Putamen (tissue), 1 donor: ENCODE measurements around the gene EPN1.
"Not testable (repeated sequence)": the region's sequence is repeated elsewhere in the genome, so short reads cannot be mapped to it uniquely, and the experiment has no call there.

Experiments used
- DNase-seq: peaks from one replicate; pipeline ENCODE4 v3.0.0-alpha.2; 2016; ENCODE audit warnings: low spot score

EPN1 gene

DNA sequence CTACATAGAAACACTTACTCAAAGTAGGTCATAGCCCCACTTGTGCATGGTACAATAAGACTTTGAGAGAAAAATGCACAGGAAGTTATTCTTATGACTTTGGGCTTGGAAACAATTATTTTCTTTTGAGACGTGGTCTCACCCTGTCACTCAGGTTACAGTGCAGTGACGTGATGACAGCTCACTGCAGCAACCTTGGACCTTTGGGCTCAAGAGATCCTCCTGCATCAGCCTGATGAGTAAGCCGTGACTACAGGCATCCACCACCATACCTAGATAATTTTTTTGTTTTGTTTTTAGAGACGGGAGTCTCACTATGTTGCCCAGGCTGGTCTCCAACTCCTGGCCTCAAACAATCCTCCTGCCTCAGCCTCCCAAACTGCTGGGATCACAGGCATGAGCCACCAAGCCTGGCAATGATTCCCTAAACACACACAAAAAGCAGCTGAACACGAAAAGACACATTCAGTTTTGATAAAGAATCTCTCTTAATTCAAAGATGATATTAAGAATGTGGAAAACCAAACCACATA is 45.3 kb downstream of the EPN1 start:
- no peak for DNase-seq

DNA sequence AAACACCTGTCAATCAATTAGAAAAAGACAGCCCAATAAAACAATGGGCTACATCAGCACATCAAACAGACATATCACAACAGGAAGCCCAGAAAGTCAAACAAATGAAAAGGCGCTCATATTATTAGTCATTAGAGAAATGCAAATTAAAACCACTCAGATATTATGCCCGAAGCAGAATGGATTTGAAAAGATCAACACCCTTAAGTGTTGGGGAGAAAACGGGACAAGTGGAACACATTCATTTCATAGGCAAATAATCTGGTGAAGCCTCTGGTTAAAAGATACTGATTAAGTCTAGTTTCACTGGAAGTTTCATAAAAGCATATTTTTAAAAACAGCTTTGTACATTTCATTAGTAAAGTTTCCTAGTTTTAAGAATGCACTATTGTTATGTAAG is 45.8 kb downstream of the EPN1 start:
- no peak for DNase-seq

DNA sequence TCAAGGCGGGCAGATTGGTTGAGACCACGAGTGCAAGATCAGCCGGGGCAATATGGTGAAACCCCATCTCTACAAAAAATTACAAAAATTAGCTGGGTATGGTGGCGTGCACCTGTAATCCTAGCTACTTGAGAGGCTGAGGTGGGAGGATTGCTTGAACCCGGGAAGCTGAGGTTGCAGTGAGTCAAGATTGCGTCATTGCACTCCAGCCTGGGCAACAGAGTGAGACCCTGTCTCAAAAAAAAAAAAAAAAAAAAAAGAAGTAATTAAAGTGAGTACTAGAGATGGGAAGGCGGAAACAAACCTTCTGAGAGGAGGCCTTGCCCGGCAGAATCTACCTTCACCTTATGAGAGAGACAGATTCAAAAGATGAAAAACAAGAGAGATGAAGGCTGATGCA is 48.5 kb downstream of the EPN1 start:
- DNase-seq, result no peak

DNA sequence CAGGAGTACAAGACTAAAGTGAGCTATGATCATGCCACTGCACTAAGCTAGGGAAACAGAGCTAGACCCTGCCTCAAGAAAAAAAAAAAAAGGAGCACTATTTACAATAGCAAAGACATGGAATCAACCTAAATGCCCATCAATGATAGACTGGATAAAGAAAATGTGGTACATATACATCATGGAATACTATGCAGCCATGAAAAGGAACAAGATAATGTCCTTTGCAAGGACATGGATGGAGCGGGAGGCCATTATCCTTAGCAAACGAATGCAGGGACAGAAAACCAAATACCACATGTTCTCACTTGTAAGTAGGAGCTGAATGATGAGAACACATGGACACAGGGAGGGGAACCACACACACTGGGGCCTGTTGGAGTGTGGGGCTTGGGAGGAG is 55.4 kb downstream of the EPN1 start:
- not testable (repeated sequence) for DNase-seq

DNA sequence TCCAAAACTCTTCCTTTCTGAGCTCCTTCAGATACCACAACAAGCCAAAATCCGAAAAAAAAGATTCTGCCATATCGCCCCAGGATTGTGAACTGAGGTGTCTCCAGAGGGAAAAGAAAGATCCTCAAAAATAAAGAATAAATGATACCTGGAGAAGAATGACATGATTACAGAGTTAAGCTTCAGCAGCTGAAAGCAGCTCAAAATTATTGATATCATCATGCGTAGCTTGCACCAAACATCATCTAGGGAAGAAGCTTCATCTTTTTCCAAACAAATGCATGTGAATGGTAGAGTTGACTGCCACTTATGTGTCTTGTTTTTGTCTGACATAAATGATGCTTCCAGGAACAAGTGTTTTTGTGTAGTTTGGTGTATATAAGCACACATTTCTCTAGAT is 63.3 kb downstream of the EPN1 start, which contains the start of gene NLRP9:
Gene NLRP9 (minus strand): TSS at position 101 of the 400 bp plus-strand sequence. CDS start 28 bp downstream, at position 73.
- no peak for DNase-seq

DNA sequence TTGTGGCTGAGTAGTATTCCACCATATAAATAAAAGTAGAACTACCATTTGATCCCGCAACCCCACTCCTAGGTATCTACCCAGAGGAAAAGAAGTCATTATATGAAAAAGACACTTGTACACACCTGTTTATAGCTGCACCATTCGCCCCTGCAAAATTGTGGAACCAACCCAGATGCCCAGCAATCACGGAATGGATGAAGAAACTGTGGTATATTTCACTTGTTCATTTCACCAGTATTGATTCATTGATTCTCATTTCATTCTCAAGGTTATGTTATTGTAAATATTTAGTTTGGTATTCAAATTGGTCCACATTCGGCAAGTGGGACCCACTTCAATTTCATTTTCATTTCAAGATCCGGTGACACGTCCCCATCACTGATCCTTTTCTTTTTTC is 75.7 kb downstream of the EPN1 start:
- DNase-seq, result no peak

DNA sequence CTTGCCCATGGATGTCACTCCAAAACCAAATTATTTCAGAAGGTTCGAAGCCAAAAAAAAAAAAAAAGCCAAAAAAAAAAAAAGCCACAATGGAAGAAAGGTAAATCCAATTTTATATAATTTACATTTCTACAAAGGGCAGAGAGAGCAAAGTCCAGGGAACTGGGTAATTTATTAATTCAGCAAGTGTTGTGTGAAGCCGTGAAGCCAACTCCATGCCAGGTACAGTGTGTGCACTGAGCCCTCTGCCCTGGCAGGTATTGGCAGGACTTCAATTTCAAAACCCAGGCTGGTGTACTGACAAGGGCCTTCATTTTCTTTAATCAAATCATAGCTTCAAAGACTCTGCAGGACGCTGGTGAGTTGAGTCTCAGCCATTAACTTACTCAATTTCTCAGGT is 78.4 kb downstream of the EPN1 start:
- DNase-seq, result no peak

DNA sequence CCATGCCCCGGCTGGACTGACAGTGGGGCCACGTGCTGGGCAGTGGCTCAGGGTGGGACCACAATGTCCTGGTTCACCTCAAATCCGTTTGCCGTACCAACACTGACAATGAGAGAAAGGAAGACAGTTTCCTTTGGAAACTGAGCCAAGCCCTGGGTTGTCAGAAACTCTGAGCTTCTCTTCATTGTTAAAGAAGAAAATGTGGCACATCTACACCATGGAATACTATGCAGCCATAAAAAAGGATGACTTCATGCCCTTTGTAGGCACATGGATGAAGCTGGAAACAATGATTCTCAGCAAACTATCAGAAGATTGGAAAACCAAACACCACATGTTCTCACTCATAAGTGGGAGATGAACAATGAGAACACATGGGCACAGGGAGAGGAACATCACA is 81.8 kb downstream of the EPN1 start:
- DNase-seq, result not testable (repeated sequence)

DNA sequence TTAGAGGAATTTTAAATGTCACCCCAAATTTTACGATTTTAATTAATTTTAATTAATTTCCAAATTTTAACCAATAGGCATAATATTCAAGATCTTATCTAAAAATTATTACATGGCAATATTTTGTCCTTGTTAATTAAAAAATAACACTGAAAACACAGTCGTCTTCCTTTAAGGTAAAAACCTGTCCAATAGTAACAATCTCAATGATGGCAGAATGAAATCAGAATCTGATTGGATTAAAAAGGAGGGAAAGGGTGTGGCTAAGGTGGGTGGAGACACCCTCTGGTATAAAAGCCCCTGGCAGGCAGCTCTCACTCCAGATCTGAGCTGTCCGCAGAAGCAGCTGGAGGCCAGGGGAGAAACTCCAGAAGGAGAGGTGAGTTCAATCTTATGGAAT is 83.8 kb downstream of the EPN1 start, which contains the start of gene RFPL4A:
Gene RFPL4A (plus strand): TSS at position 301 of the 400 bp plus-strand sequence. CDS start 2,704 bp downstream, outside the sequence.
- not testable (repeated sequence) for DNase-seq
